IgD-negative memory B cell (primary cell): ENCODE measurements around the gene ATAD3A. TPM values are rescaled to one million over a fixed set of nuclear protein-coding genes. Genes with fewer than 3 reads are reported as not detected.
"Not testable (repeated sequence)": the region's sequence is repeated elsewhere in the genome, so short reads cannot be mapped to it uniquely, and the experiment has no call there.

ENCODE experiments used
- H3K27ac Mint-ChIP-seq, 3 donors: one replicate each; pipeline ENCODE4 v1.8.0; 2020 to 2022; ENCODE audit warnings: mild to moderate bottlenecking in 3 of 3, mixed read lengths in 3 of 3, moderate library complexity in 1 of 3
- H3K27me3 Mint-ChIP-seq: one replicate; pipeline ENCODE4 v1.8.0; 2021; ENCODE audit warnings: mixed read lengths
- H3K36me3 Mint-ChIP-seq: one replicate; pipeline ENCODE4 v1.8.0; 2020; ENCODE audit warnings: mild to moderate bottlenecking, mixed read lengths
- H3K4me1 Mint-ChIP-seq, 3 donors: one replicate each; pipeline ENCODE4 v1.8.0; 2020 to 2022; ENCODE audit warnings: mixed read lengths in 3 of 3, mild to moderate bottlenecking in 1 of 3
- H3K4me3 Mint-ChIP-seq, 4 donors: one replicate each; pipeline ENCODE4 v1.8.0; 2020 to 2022; ENCODE audit warnings: mild to moderate bottlenecking in 4 of 4, mixed read lengths in 4 of 4, moderate library complexity in 3 of 4
- H3K9me3 Mint-ChIP-seq, 3 donors: one replicate each; pipeline ENCODE4 v1.8.0; 2020 to 2021; ENCODE audit warnings: mixed read lengths in 3 of 3, mild to moderate bottlenecking in 1 of 3
- polyA plus RNA-seq: library from polyadenylated mRNA; unstranded; fragments of 300-500 nt; fragmentation: Illumina TruSeq; gene quantifications from one replicate; pipeline ENCODE4 v1.2.3, GENCODE V29; 2021

The ATAD3A gene
- polyA plus RNA-seq, 1 donor from 2014 or later = 12.8 TPM

DNA sequence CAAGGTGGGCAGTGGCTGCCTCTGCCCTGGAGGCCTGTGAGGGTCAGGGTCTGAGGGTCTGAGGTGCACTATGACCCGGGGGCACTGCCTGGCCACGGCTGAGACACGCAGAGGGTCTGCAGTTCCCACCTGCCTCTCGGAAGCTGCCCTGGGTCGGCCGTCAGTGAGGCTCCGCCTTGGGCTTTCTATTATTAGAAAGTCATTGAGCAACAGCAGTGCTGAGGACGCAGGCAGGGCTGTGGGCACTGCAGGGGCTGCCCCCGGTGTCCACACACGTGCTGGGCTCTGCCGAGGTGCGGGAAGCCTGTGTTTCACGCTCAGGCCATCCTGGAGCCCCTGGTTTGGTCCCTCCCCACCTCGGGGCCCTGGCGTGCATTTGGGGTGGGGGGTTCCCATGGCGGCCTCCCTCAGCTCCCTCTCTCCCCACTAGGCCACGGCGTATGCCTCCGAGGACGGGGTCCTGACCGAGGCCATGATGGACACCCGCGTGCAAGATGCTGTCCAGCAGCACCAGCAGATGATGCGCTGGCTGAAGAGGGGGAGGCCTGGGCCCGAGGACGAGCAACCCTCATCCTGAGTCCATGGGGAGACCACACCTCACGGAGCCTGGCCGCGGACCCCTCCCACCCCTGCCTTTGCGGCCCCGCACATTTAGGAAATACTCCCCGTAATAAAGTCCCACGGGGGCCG, 3.0 kb upstream of the ATAD3A start:
- H3K9me3 Mint-ChIP-seq, H3K27ac Mint-ChIP-seq, H3K4me3 Mint-ChIP-seq, H3K27me3 Mint-ChIP-seq, H3K36me3 Mint-ChIP-seq: not testable (repeated sequence)
- H3K4me1 Mint-ChIP-seq = peaks cover 12 to 20% (median 13%) of the 10 kb centered on the region in 3 donors

DNA sequence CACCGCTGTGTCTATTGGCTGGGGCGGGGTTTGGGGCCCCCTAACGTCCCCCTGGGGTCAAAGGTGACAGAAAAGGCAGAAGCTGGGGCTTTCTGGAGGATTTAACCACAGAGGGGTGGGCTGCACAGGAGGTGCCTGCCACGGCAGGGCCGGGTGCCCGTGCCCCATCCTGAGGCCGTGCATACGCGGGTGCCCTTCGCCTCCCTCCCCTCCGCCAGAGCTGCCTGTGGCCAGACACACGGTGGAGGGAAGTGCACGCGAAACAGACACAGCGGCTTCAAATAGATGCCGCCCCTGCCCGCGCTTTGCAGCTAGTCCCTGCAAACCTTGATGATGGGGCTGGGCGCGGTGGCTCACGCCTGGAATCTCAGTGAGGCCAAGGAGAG, 2.5 kb upstream of the ATAD3A start:
- not testable (repeated sequence) for H3K4me3 Mint-ChIP-seq, H3K9me3 Mint-ChIP-seq, H3K27me3 Mint-ChIP-seq, H3K27ac Mint-ChIP-seq, H3K36me3 Mint-ChIP-seq
- H3K4me1 Mint-ChIP-seq = peaks cover 12 to 20% (median 13%) of the 10 kb centered on the region in 3 donors

DNA sequence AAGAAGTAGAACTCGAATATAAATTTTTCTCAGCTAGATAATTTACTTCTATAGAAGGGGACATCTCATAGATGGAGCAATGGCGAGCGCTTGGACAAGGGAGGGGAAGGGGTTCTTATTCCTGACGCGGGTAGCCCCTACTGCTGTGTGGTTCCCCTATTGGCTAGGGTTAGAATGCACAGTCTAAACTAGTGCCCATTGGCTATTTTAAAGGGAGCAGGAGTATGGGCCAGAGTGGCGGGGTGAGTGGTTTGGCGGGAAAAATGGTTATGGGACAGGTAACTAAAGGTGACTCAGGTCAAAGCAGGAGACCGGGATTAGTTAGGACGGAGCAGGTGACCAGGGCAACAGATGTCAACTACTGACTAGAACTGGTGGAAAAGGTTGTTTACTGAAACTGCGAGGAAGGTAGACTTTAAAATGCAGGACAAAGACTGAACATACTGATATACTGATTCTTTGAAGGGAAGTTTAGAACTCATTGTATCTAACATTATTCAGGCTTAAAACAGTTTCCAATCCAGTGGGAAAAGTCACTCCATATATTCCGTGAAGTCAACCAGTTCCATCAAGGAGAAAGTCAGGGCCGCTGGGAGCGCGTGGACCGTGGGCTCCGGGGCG, 940 bp upstream of the ATAD3A start:
- H3K4me3 Mint-ChIP-seq = peak overlapping the region; percentile 87 to 94 (median 90)
- H3K27ac Mint-ChIP-seq = peak overlapping the region; percentile 54 to 97 (median 85)
- no peaks in the 10 kb centered on the region for H3K36me3 Mint-ChIP-seq
- peaks cover 6 to 9% (median 8%) of the 10 kb centered on the region in 3 donors for H3K4me1 Mint-ChIP-seq
- H3K27me3 Mint-ChIP-seq = no peaks in the 10 kb centered on the region
- no peaks in the 10 kb centered on the region for H3K9me3 Mint-ChIP-seq

DNA sequence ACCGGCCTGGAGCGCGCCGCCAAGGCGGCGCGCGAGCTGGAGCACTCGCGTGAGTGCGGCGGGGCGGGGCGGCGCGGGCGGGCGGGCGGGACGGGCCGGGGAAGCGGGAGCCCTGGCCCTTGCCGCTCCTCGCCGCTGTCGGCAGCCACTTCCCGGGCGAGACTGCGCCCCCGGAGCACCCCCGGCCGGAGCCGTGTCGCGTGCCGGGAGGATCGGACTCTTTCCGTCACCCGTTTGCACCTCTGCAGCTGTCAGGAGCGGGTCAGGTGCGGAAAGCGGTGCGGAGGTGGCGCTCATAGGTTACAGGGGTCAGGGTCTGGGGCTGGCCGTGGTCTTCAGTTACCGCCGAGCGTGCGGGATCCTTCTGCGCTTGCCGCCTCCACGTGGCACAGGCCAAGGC, 463 bp downstream of the ATAD3A start:
- peak overlapping the region in 1 of 3 donors; percentile 73 for H3K27ac Mint-ChIP-seq
- H3K36me3 Mint-ChIP-seq, H3K9me3 Mint-ChIP-seq, H3K4me1 Mint-ChIP-seq, H3K27me3 Mint-ChIP-seq: not testable (repeated sequence)
- H3K4me3 Mint-ChIP-seq = peak overlapping the region; percentile 66 to 87 (median 79)

DNA sequence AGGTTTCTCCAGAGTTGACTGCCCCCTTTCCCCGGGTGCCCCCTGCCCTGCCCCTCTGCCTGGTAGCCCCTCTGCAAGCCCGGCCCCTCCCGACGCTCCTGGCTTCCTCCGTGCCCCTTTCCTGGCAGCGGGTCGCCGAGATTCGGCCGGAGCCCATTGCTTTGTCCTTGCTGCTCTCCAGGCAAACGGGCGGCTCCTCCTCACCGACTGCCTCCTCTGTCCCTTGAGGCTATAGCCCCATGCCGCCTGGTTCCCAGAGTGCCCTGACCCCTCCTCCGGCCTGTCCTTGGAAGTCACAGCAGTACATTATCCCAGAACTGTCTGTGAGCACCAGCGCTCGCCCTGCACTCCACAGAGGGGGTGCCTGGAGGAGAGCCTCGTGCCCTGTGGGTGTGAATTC, 1.7 kb downstream of the ATAD3A start:
- H3K36me3 Mint-ChIP-seq, H3K4me1 Mint-ChIP-seq, H3K27me3 Mint-ChIP-seq, H3K9me3 Mint-ChIP-seq, H3K27ac Mint-ChIP-seq: not testable (repeated sequence)
- peak overlapping the region in 3 of 4 donors; percentile 32 to 79 (median 79) for H3K4me3 Mint-ChIP-seq

DNA sequence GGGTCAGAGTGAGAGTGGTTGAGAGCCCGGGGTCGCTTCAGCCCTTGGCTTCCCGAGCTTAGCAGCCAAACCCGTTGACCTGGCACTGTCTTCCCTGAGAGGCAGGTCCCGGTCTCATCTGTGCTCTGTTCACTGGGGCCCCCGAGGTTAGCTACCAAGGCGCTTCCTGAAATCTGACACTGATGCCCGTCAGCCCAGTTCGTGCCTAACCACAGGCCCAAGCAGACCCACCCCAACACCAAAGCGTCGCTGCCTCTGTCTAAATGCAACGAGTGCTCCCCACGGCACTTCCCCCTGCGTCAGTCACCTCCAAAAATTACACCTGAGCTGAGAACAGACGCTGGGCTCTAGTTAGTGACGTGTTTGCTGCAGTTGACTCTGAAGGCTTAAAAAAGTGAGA, 2.4 kb downstream of the ATAD3A start:
- H3K27ac Mint-ChIP-seq, H3K4me3 Mint-ChIP-seq, H3K9me3 Mint-ChIP-seq, H3K4me1 Mint-ChIP-seq, H3K36me3 Mint-ChIP-seq, H3K27me3 Mint-ChIP-seq: not testable (repeated sequence)

DNA sequence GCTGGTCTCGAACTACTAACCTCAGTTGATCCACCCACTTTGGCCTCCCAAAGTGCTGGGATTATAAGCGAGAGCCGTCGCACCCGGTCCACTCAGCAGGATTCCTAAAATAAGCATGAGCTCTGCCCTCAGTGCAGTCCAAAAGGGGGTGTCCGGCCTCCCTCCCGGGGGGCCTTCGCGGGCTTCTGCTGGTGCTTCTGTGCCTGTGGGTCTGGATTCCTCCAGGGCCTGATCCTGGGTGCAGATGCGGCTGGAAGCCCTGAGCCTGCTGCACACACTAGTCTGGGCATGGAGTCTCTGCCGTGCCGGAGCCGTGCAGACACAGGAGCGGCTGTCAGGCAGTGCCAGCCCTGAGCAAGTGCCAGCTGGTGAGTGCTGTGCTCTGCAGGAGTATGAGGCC, 5.0 kb downstream of the ATAD3A start:
- H3K27me3 Mint-ChIP-seq, H3K4me3 Mint-ChIP-seq, H3K9me3 Mint-ChIP-seq, H3K36me3 Mint-ChIP-seq, H3K27ac Mint-ChIP-seq, H3K4me1 Mint-ChIP-seq: not testable (repeated sequence)

DNA sequence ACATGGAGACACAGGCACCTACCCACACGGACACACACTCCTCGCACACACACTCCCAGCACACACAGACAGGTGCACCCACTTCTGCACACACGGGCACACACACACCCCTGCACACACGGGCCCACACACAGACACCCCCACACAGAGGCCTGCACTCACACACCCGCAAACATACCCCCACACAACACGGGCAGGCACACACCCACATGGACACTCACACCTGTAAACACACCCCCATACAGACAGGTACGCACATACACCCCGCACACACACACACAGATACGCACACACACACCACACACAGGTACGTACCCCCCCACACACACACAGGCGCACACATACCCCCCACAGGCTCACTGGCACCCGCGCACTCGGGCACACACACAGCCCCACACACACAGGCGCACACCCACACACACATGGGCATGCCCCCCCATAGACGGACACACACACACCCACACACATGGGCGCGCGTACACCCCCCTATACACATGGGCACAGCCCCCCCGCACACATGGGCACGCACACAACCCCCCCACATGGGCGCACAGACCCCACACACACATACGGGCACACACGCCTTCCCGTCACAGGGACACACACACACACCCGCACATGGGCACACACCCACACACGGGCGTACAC, 6.1 kb downstream of the ATAD3A start:
- Mint-ChIP-seq H3K27me3 (no peaks in the 10 kb centered on the region), H3K4me3 (no peak overlapping the region), H3K9me3 (no peaks in the 10 kb centered on the region), H3K27ac (no peak overlapping the region), H3K4me1 (peaks cover 0 to 2% (median 0%) of the 10 kb centered on the region in 3 donors), H3K36me3 (peaks cover 3% of the 10 kb centered on the region)

DNA sequence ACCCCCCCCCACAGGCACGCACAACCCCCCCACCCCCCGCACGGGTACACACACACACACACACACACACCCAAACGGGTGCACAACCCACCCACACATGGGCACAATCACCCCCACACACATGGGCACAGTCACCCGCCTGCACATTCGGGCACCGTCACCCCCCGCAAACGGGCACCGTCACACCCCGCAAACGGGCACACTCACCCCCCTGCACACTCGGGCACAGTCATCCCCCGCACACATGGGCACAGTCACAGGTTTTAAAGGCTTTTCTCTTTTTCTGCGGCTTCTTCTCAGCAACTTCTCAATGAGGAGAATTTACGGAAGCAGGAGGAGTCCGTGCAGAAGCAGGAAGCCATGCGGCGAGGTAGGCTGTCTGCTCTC, 6.7 kb downstream of the ATAD3A start:
- H3K9me3 Mint-ChIP-seq, H3K27ac Mint-ChIP-seq, H3K27me3 Mint-ChIP-seq, H3K36me3 Mint-ChIP-seq, H3K4me3 Mint-ChIP-seq, H3K4me1 Mint-ChIP-seq: not testable (repeated sequence)

DNA sequence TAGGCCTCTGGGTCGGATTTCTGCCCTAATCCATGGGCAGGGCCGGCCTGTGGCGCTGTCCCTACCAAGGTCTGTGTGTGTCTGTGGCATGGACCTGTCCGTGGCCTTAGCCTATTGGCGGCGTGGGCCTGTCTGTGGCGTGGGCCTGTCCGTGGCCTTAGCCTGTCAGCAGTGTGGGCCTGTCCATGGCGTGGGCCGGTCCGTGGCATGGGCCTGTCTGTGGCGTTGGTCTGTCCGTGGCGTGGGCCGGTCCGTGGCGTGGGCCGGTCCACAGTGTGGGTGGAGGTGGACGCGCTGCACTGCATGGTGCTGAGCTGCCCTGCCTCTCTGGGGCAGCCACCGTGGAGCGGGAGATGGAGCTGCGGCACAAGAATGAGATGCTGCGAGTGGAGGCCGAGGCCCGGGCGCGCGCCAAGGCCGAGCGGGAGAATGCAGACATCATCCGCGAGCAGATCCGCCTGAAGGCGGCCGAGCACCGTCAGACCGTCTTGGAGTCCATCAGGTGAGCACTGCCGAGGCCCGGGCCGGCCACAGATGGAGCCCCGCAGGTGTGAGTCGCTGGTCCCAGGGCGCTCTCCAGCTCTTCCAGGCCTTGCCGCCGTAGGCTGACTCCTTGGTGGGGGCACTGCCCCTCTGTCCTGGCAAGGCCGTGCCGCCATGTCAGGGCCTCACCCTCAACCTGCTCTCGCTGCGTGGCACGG, 8.0 kb downstream of the ATAD3A start:
- not testable (repeated sequence) for H3K27ac Mint-ChIP-seq, H3K9me3 Mint-ChIP-seq, H3K27me3 Mint-ChIP-seq, H3K4me1 Mint-ChIP-seq, H3K36me3 Mint-ChIP-seq, H3K4me3 Mint-ChIP-seq

DNA sequence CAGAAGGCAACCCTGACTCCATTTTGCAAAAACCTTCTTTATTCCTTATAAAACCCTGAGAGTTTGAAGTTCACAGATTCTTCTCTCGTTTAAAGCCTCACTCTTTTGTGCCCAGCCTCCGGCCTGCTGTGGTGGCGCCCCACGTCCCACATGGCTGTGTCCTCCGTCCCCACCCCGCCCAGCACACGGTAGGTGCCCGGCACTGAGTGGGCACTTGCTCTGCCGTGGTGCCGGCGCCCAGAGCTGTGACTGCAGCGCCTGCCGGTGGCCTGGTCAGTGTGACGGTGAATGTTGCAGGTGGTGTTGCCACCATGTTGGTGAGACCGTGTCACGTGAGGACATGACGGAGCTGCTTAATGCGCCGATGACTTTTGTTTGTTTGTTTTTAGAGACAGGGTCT, 9.4 kb downstream of the ATAD3A start:
- Mint-ChIP-seq H3K36me3 (peaks cover 3% of the 10 kb centered on the region), H3K9me3 (no peaks in the 10 kb centered on the region), H3K27me3 (no peaks in the 10 kb centered on the region), H3K4me1 (no peaks in the 10 kb centered on the region), H3K4me3 (no peak overlapping the region), H3K27ac (no peak overlapping the region)

DNA sequence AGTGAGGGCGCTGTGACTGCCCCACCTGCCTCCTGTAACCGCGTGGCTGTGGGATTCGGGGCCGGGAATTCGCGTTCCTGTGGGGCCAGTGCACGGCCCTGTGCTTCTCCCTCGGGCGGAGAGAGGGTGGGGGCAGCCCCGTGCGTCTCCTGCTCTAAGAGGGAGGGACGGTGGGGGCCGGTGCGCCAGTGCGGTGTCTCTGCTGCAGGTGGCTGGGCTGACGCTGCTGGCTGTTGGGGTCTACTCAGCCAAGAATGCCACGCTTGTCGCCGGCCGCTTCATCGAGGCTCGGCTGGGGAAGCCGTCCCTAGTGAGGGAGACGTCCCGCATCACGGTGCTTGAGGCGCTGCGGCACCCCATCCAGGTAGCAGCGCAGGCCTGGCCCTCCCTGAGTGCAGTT, 10.6 kb downstream of the ATAD3A start:
- H3K27me3 Mint-ChIP-seq, H3K4me1 Mint-ChIP-seq, H3K4me3 Mint-ChIP-seq, H3K36me3 Mint-ChIP-seq, H3K9me3 Mint-ChIP-seq, H3K27ac Mint-ChIP-seq: not testable (repeated sequence)

DNA sequence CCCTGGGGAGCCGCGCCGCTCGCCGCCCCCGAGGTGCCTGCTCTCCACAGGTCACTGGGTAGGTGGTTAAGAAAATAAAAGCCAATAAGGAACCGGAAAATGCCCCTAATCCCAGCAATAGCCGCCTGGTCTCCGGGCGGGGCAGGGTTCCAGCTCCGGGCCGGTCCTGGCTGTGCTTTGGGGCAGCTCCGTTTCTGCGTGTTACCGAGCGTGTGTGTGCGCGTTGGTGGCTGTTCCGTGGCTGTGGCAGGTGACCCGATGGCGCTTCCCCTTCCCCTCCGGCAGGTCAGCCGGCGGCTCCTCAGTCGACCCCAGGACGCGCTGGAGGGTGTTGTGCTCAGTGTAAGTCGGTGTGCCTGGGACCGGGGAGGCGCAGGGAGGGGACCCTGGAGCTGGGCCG, 11.3 kb downstream of the ATAD3A start:
- H3K36me3 Mint-ChIP-seq, H3K27me3 Mint-ChIP-seq, H3K9me3 Mint-ChIP-seq, H3K4me1 Mint-ChIP-seq, H3K4me3 Mint-ChIP-seq, H3K27ac Mint-ChIP-seq: not testable (repeated sequence)

DNA sequence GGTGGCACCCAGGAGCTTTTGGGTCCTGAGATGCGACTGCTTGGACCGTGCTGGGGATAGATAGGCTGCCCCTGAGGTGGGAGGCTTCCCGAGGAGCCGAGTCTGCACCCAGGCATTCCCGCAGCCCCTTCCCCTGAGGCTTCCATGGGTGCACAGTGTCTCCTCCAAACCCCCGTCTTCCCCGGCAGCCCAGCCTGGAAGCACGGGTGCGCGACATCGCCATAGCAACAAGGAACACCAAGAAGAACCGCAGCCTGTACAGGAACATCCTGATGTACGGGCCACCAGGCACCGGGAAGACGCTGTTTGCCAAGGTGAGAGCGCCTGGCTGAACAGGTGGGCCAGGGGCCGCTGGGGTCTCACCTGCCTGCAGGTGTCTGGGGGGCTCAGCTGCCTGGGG, 11.7 kb downstream of the ATAD3A start:
- H3K27me3 Mint-ChIP-seq, H3K36me3 Mint-ChIP-seq, H3K9me3 Mint-ChIP-seq, H3K27ac Mint-ChIP-seq, H3K4me1 Mint-ChIP-seq: not testable (repeated sequence)
- H3K4me3 Mint-ChIP-seq = peak overlapping the region in 1 of 4 donors; percentile 70

DNA sequence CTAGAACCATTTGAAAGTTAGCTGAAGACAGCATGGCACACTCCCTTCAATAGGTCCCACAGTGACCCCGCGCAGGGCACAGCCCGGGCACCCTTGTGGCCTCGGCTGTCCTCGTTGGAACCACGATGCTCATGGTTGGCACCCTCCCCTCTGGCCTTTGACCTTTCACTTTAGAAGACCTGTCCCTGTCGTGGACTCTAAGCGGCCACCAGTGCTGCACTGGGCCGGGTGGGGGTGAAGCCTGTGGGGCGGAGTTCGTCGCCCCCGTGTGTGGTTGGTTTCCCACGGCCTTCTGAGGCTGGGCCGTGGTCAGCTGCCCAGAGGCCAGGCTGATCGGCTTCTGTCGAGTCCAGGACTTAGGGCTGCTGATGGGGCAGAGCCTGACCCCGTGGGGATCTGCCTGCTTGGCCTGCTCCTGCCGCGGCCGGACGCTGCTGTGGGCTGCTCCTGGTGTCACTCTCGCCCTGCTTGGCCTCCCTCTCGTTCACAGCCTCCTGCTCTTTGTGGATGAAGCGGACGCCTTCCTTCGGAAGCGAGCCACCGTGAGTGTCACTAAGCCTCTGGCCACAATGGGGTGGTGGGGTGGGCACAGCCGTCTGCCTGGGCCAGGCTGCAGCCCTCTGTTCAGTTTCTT, 12.9 kb downstream of the ATAD3A start:
- H3K4me1 Mint-ChIP-seq, H3K27me3 Mint-ChIP-seq, H3K27ac Mint-ChIP-seq, H3K4me3 Mint-ChIP-seq, H3K9me3 Mint-ChIP-seq, H3K36me3 Mint-ChIP-seq: not testable (repeated sequence)
